ENCODE results near the gene VWDE. TPM values are rescaled to one million over a fixed set of nuclear protein-coding genes. Genes with fewer than 3 reads are reported as not detected.
A peak's percentile ranks its signal among the peaks of the same experiment; 100 is the strongest.
"Not testable (repeated sequence)": the region's sequence is repeated elsewhere in the genome, so short reads cannot be mapped to it uniquely, and the experiment has no call there.

VWDE gene
- total RNA-seq, 1 donor from 2014 or later: 2.8 TPM

DNA sequence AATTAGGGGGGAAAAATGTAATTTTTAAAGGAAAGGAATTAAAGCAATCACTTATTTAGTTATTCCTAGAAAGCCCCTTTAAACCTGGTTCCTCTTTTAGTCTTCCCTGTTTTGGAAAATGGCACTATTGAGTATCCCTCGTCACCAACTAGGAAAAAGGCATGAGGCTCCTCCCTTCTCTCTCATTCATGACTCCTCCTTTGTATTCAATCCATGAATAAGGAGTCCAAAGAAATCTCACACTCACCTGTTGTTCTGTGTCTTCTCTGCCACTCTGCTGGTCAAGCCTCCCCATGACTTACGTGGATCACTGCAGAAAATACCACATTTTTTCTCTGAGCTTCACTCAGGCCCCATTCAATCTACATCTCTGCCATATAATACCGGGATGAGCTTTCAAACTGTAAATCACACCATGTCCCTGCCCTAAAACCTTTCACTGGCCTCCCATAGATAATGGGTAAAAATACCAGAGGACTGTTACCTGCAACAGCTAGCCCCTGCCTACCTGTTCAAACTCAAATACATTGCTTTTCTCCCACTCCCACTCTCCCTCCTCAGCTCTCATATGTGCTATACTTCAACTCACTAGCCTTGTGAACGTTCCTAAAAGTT, 5.5 kb upstream of the VWDE start:
- DNase-seq (ENCODE audit: low spot score) (no peak), ATAC-seq (no peak)
- intact Hi-C loops (cut with DNase I): no loop called here

DNA sequence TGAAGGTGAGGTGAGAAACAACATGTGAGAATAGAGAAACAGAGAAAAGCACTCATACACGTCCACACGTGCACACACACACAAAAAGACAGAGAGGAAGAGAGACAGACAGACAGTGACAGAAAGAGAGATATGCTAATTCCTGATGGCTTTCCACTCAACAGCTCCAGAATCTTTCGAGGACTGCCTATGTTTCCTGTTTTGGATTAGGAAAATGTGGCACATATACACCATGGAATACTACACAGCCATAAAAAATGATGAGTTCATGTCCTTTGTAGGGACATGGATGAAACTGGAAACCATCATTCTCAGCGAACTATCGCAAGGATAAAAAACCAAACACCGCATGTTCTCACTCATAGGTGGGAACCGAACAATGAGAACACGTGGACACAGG, 4.0 kb upstream of the VWDE start:
- ATAC-seq; intact Hi-C loops (cut with DNase I); DNase-seq (ENCODE audit: low spot score): not testable (repeated sequence)

DNA sequence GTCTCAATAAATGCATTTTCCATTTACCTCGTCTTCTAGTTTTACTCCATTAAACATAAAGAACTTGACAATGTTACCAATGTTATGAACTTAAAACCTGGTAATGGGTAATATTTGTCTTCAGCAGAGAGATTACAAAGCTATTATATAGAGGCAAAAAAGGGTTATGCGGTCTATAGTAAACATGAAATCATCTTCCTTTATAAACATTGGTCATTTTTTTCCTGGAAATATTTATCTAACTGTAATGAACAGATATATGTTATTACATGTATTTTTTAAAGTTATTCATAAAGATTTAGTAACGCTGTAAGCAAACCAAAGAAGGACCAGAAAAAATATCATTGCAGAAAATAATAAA, 1.3 kb downstream of the VWDE start:
- intact Hi-C loops (cut with DNase I): no loop called here
- DNase-seq (ENCODE audit: low spot score) (no peak), ATAC-seq (no peak)

DNA sequence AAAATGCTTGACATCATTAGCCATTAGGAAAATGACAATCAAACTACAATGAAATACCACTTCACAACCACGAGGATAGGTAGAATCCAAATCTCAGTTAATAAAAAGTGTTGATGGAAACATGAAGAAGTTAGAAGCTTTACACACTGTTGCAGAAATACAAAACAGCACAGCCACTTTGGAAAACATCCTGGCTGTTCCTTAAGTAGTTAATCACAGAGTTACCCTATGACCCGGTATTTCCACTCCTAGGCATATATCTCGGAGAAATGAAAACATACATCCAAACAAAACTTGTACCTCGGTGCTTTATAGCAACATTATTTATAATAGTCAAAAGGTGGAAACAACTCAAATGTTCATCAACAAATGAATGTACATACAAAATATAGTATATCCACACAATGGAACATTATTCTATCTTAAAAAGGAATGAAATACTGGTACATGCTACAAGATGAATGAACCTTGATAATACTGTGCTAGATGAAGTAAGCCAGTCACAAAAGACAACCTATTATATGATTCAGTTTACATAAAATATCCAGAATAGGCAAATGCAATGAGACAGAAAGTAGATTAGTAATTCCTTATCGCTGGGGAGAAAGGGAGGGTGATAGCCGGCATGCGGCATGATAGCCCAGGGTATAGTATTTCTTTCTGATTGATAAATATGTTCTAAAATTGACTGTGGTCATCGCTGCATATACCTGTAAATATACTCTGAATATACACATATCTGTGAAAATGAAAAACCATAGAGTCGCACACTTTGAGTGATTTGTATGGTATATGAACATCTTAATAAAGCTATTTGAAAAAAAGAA, 1.9 kb downstream of the VWDE start:
- no peak for ATAC-seq
- intact Hi-C loops (cut with DNase I): no loop called here
- no peak for DNase-seq (ENCODE audit: low spot score)

DNA sequence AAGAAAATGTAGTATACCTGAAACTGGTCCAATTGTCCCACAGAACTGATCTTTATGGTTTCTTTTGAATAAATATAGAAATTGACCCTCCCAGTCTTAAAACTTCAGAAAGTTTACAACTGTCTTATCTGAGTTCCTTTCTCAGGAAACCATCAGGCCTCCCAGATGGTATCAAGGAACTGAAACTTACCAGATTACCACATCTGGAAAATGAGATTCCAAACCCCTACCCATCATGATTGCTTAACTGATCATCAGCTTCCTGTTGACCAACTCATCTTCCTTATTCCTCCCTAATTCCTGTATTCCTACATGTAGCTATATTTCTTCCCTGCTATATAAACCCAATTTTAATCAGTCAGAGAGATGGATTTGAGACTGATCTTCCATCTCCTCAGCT, 5.5 kb downstream of the VWDE start:
- intact Hi-C loops (cut with DNase I): no loop called here
- DNase-seq (ENCODE audit: low spot score) (no peak), ATAC-seq (no peak)

DNA sequence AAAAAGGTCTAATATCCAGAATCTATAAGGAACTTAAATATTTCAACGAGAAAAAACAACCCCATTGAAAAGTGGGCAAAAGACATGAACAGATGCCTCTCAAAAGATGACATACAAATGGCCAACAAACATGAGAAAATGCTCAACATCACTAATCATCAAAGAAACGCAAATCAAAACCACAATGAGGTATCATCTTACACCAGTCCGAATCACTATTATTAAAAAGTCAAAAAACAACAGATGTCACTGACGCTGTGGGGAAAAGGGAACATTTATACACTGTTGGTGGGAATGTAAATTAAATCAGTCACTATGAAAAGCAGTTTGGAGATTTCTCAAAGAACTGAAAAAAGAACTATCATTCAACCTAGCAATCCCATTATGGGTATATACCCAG, 6.0 kb downstream of the VWDE start:
- ATAC-seq: no peak
- intact Hi-C loops (cut with DNase I): no loop called here

DNA sequence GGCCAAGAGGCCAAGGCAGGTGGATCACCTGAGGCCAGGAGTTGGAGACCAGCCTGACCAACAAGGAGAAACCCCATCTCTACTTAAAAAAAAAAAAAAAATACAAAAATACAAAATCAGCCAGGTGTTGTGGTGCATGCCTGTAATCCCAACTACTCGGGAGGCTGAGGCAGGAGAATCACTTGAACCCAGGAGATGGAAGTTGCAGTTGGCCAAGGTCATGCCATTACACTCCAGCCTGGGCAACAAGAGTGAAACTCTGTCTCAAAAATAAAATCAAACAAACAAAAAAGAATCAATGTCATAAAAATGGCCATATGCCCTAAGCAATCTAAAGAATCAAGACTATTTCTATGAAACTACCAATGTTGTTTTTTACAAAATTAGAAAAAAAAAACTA, 7.0 kb downstream of the VWDE start:
- intact Hi-C loops (cut with DNase I); DNase-seq (ENCODE audit: low spot score); ATAC-seq: not testable (repeated sequence)

More for the DNA sequence above, 6.0 kb downstream of the VWDE start:
- no peak for DNase-seq (ENCODE audit: low spot score)

DNA sequence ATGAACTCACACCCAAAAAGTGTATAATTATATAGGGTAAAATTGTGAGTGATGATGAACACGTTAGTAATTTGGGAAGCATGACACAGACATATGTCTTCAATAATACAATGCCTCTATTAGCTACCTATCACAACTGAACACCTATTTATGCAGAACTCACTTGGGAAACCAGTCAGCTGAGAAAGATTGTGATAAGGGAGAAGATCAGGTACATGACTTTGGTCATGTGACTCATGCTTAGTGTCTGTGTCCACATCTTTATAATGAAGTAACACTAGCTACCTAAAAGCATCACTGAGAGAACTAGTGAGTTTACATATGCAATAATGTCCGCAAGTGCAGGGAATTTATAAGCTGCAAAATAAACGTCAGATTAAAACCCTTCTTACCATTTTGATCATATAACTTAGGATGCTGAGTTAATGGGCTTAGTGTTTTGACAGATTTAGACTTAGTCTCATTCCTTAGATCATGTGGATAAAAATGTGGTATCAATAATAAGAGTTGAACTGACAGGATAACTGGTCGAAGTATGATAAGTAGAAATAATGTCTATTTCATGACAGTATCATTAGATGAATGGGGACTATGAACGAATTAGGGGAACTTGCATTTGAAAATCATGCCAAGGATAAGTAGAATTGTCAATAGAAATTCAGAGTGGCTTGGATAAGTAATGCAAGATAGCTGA, 11.6 kb downstream of the VWDE start:
- DNase-seq (ENCODE audit: low spot score): no peak
- ATAC-seq: no peak
- intact Hi-C loops (cut with DNase I): no loop called here

DNA sequence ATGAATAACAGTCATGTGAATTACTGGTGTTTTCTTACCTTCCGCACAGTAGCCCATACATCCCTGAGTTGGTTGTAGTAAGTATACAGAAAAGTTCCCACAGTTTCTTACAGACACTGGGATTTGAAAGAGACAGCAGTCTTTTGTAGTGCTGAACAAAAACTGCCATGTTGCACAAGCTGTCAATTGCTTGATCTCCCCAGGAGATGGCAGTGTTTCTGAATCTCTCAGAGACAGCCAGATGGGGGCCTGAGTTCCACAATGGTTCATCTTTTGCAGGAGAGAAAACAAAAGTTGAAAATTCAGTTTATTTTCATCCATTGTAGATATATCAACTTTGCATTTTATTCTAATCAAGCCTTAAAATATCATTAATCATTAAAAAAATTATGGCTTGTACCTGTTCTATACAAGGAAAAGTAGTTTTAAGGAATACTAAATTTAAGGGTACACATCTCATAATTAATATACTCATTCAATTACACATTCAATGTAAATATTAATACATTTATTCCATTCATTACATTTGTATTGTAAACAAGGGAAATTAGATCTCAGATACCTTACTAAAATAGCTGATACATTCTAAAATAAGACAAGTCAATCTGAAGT, 14.5 kb downstream of the VWDE start:
- ATAC-seq: peak; percentile 71
- no peak for DNase-seq (ENCODE audit: low spot score)
- intact Hi-C loops (cut with DNase I): no loop called here

DNA sequence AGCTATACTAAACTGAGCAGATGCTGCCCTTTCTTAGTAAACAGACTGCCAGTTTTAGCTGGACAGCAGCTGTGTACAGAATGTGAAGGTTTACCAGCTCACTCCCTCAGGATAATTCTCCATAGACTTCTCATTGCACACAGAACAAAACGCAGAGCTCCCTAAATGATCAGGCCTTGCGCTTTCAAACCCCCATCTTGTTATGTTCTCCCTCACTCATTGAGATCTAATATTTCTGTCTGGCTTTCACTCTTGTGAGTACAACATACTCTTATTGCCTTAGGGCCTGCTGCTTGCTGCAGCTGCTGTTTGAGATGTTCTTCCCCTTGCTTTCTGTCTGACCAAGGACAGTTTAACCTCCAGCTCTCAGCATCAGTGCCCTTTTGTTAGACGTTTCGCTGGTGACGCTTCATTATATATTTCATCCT, 17.3 kb downstream of the VWDE start:
- DNase-seq (ENCODE audit: low spot score) (no peak), ATAC-seq (no peak)
- intact Hi-C loops (cut with DNase I): no loop called here

DNA sequence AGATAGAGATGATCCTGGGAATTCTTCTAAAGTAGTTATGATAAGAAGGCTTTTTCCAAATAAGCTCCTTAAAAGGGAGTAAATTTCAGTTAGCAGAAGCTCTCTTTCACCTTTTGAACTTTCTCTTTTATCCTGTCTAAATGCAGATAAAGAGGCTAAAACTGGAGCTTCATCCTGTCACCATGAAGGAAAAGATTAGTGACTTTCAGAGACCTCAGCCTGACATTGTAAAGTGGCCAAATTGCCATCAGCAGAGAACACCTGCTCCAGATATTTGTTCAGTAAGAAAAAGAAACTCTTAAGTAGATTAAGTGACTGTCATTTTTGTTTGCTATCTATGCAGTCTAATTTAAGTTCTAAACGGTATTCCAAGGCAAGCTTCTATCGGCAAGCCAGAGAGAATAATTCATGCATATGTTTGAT, 18.3 kb downstream of the VWDE start:
- ATAC-seq: no peak
- no peak for DNase-seq (ENCODE audit: low spot score)
- intact Hi-C loops (cut with DNase I): no loop called here

DNA sequence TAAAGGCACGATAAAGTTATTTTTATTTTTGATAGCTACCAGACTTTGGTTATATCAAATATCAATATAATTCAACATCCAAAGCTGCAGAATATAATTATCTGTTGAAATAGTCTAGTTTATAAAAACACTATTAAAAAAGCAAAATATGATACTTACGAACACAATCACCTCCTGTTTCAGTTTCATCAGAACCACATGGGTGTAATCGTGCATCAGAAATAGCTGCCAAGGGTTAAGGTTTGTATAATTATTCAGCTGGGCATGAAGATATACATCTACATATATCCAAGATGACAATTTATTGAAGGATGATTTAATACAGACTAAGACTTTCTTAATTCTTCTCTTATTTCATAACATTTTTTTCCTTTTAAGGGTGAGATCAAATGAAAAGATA, 20.3 kb downstream of the VWDE start:
- no peak for DNase-seq (ENCODE audit: low spot score)

DNA sequence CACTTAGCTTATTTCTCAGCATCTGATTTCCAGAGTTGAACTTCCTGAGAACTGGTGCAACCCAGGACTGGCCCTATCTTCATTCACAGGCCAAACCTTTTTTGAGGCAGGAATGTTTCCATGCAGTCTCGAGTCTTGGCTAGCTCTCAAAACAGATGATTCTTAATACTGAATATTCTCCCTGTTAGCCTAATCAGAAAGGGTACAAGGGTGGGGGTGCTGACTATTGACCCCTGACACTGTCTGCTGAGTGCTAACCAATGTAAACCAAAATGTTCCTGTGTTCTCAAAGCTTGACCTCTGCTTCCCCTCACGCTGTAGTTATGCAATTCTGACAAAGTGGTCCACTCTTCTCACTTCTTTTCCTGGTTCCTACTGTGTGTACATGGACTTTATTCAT, 25.3 kb downstream of the VWDE start:
- peak; percentile 98 for ATAC-seq
- intact Hi-C loops (cut with DNase I): no loop called here

More for the DNA sequence above, 20.3 kb downstream of the VWDE start:
- no peak for ATAC-seq
- intact Hi-C loops (cut with DNase I): no loop called here

DNA sequence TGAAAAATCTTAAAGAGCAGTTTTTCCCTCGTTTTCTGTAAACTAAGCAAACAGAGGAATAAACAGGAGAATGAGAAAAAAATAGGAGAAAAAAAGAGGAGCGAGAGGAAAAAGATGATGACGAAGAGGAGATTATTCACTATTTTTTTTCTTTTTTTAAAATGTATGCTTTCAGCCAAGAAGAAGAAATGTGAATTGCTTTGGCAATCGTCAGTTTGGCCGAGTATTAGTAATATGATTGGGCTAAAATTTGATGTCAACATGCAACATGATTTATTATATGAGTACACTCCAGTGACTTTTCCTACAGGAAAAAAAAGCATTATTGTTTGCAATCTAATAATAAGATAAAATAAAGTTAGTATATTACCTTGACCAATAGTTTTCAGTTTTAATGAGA, 26.3 kb downstream of the VWDE start:
- ATAC-seq (no peak), DNase-seq (ENCODE audit: low spot score) (no peak)
- intact Hi-C loops (cut with DNase I): no loop called here

More for the DNA sequence above, 25.3 kb downstream of the VWDE start:
- DNase-seq (ENCODE audit: low spot score): peak; percentile 55

DNA sequence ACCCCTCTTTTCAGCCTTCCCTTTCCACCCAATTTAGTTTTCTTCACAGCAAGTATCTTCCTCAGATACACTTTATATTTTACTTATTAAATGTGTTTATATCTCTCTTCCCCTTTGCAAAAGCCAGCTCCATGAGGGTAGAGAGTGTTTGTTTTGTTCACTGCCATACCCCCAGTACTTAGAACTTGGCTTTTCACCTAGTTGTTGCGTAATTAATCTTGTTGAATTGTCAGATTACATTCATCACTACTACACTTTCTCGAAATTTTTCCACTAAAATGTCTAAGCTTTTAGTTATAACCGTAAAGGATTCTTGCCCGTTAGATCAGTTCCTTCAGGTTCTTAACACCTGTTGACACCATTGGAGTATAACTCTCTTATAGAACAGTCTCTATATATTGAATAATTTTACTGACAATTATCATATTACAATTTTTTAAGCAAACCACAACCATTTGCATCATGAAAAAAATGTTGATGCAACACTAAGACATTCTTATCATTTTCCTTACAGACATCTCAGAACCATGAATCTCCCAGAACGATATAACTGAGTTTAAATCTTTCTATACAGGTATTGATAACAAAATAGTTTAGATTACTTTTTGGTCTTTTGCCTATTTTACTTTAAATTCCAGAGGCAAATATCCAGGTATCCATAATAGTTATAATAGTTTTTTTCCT, 29.9 kb downstream of the VWDE start:
- no peak for ATAC-seq
- intact Hi-C loops (cut with DNase I): no loop called here

DNA sequence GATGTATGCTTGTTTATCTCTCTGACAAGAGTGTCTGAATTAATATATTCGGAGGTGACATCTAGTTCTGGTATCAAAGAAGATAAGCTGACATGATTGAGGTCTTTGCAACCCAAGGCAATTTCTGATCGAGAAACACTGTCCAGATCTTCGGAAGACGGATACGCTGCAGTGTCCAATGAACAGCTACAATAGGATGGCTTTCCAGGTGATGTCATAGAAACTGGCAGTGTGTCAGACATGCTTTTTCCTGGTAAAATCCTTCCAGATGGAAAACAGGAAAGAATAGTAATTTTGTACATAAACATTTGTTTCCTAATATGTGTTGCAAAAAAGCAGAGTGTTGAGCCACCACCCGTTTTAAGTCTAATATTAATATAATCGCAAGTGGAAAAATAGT, 33.4 kb downstream of the VWDE start:
- intact Hi-C loops (cut with DNase I): no loop called here
- ATAC-seq (peak; percentile 84), DNase-seq (ENCODE audit: low spot score) (no peak)

More for the DNA sequence above, 29.9 kb downstream of the VWDE start:
- DNase-seq (ENCODE audit: low spot score): no peak

DNA sequence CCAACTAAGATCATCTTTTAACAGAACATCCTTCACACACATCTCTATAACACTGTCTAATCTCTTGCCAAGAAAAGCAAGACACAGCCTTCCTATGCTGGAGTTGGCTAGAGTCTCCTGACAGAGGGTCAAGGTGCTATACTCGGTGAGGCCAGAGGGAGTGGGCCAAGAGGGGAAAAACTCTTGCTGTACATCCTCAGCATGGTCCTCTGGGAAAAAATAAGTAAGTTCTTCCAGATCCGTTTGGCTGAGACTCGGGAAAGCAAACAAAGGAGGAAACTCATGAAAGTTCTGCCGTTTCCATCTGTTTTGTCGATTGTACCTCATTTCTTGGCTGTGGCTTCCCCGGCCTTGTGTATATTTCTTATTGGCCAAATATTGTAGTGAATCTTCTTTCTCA, 33.9 kb downstream of the VWDE start:
- intact Hi-C loops (cut with DNase I): no loop called here
- DNase-seq (ENCODE audit: low spot score): no peak

DNA sequence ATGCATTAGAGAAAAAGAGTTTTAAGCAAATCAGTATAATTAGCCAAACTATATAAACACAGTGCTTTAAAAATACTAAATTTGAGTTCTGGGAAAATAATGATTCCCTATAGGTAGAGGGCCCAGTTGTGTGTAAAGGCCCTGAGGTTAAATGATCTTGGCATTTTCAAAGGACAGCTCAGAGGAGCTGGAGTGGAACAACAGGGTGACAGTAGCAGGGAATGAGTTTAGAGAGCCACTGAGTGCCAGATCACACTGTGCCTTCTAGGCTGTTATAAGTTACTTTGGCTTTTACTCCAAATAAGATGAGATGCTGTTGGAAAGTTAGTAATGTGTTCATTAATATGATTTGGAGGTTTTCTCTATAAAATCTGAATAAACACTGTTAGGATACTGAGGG, 34.6 kb downstream of the VWDE start:
- no peak for DNase-seq (ENCODE audit: low spot score)
- intact Hi-C loops (cut with DNase I): no loop called here
- ATAC-seq: no peak

More for the DNA sequence above, 33.9 kb downstream of the VWDE start:
- peak; percentile 87 for ATAC-seq

DNA sequence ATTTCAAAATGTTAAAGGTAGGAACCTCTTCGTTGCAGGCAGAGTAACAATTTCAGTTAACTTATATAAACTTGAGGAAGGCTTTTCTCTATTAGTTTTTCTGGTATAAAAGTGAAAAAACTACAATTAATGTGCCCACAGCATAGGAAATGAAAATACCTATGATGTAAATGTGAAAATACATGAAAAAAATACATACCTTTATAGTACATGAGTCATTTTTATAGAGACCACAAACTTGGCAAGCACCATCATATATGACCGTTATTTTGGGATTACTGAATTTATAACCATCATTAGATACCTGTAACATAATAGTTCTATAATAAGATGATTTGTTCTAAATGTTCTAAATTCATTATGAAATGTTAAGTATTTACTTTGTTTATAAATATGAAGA, 42.7 kb downstream of the VWDE start:
- no peak for ATAC-seq
- intact Hi-C loops (cut with DNase I): no loop called here
- DNase-seq (ENCODE audit: low spot score): no peak

All from sciatic nerve (tissue), 2 donors.